ENCODE measurements around the gene BTNL2. TPM values are rescaled to one million over a fixed set of nuclear protein-coding genes. Genes with fewer than 3 reads are reported as not detected.
A peak's percentile ranks its signal among the peaks of the same experiment; 100 is the strongest.

BTNL2 gene
- not detected for total RNA-seq

- H3K4me3 Mint-ChIP-seq = no peak within 1 kb of the TSS
- intact Hi-C loops (cut with DNase I, micrococcal nuclease) = no loop called here
- CTCF ChIA-PET = interaction anchor here (0.6 to 1.8 kb wide), 3 partner anchors 9 to 675 kb away, joined by 3 to 7 read pairs (median 4); no protein-coding TSS in a partner anchor
- H3K4me1 Mint-ChIP-seq = peaks cover 1% of the 10 kb centered on the region
- POLR2A ChIA-PET = interaction anchor here (0.7 kb wide), 1 partner anchor 211 kb away, joined by 5 read pairs; no protein-coding TSS in a partner anchor
- no peaks in the 10 kb centered on the region for H3K36me3 Mint-ChIP-seq (ENCODE audit: low read depth)
- H3K27ac Mint-ChIP-seq = no peak within 1 kb of the TSS
- no peak for ATAC-seq
- no peaks in the 10 kb centered on the region for H3K9me3 Mint-ChIP-seq (ENCODE audit: low read depth)
- peaks cover 34% of the 10 kb centered on the region for H3K27me3 Mint-ChIP-seq
- DNase-seq = no peak
Observed at GRCh38 chr6:32406857-32407256, at the start of gene BTNL2. Gene BTNL2 (minus strand): TSS chr6:32407181. CDS start chr6:32407123, 58 bp downstream.

- ATAC-seq (no peak), DNase-seq (no peak)
- intact Hi-C loops (cut with DNase I, micrococcal nuclease) = no loop called here
- H3K27me3 Mint-ChIP-seq = peaks cover 39% of the 10 kb centered on the region
- no peaks in the 10 kb centered on the region for H3K4me1 Mint-ChIP-seq
- H3K4me3 Mint-ChIP-seq = no peak overlapping the region
- ChIA-PET CTCF (no interaction called here), POLR2A (no interaction called here)
- peaks cover 7% of the 10 kb centered on the region for H3K9me3 Mint-ChIP-seq (ENCODE audit: low read depth)
- no peak overlapping the region for H3K27ac Mint-ChIP-seq
- H3K36me3 Mint-ChIP-seq (ENCODE audit: low read depth) = no peaks in the 10 kb centered on the region
Observed at GRCh38 chr6:32449088-32449736, 42.2 kb upstream of the BTNL2 start.

- no peaks in the 10 kb centered on the region for H3K36me3 Mint-ChIP-seq (ENCODE audit: low read depth)
- ChIA-PET CTCF (no interaction called here), POLR2A (no interaction called here)
- intact Hi-C loops (cut with DNase I, micrococcal nuclease) = no loop called here
- no peaks in the 10 kb centered on the region for H3K4me1 Mint-ChIP-seq
- DNase-seq (no peak), ATAC-seq (no peak)
- peaks cover 37% of the 10 kb centered on the region for H3K27me3 Mint-ChIP-seq
- no peak overlapping the region for H3K27ac Mint-ChIP-seq
- H3K9me3 Mint-ChIP-seq (ENCODE audit: low read depth) = peaks cover 7% of the 10 kb centered on the region
- H3K4me3 Mint-ChIP-seq = no peak overlapping the region
Observed at GRCh38 chr6:32447932-32448331, 41.0 kb upstream of the BTNL2 start.

GRCh38 chr6:32445321-32445854 lies 38.4 kb upstream of the BTNL2 start:
- intact Hi-C loops (cut with DNase I, micrococcal nuclease) = no loop called here
- no peak for DNase-seq
- Mint-ChIP-seq H3K4me3 (no peak overlapping the region), H3K27ac (no peak overlapping the region), H3K27me3 (peaks cover 18% of the 10 kb centered on the region), H3K4me1 (no peaks in the 10 kb centered on the region), H3K9me3 (ENCODE audit: low read depth) (no peaks in the 10 kb centered on the region), H3K36me3 (ENCODE audit: low read depth) (no peaks in the 10 kb centered on the region)
- peak; percentile 30 for ATAC-seq
- ChIA-PET POLR2A (no interaction called here), CTCF (no interaction called here)

- intact Hi-C loops (cut with DNase I, micrococcal nuclease) = no loop called here
- H3K9me3 Mint-ChIP-seq (ENCODE audit: low read depth) = no peaks in the 10 kb centered on the region
- DNase-seq (no peak), ATAC-seq (no peak)
- H3K27me3 Mint-ChIP-seq = peaks cover 17% of the 10 kb centered on the region
- POLR2A ChIA-PET = no interaction called here
- H3K36me3 Mint-ChIP-seq (ENCODE audit: low read depth) = no peaks in the 10 kb centered on the region
- H3K27ac Mint-ChIP-seq = no peak overlapping the region
- H3K4me3 Mint-ChIP-seq = no peak overlapping the region
- H3K4me1 Mint-ChIP-seq = peaks cover 6% of the 10 kb centered on the region
- CTCF ChIA-PET = interaction anchor here (0.7 to 1.1 kb wide), 3 partner anchors 12 to 575 kb away, joined by 3 to 5 read pairs (median 3); no protein-coding TSS in a partner anchor
Observed at GRCh38 chr6:32444433-32444832, 37.5 kb upstream of the BTNL2 start.

- ATAC-seq (no peak), DNase-seq (no peak)
- Mint-ChIP-seq H3K4me3 (no peak overlapping the region), H3K4me1 (peaks cover 6% of the 10 kb centered on the region), H3K36me3 (ENCODE audit: low read depth) (no peaks in the 10 kb centered on the region), H3K27ac (no peak overlapping the region), H3K9me3 (ENCODE audit: low read depth) (no peaks in the 10 kb centered on the region), H3K27me3 (peaks cover 21% of the 10 kb centered on the region)
- ChIA-PET POLR2A (no interaction called here), CTCF (no interaction called here)
- intact Hi-C loops (cut with DNase I, micrococcal nuclease) = no loop called here
Observed at GRCh38 chr6:32442977-32443552, 36.1 kb upstream of the BTNL2 start.

GRCh38 chr6:32442243-32442667 lies 35.3 kb upstream of the BTNL2 start:
- peaks cover 6% of the 10 kb centered on the region for H3K4me1 Mint-ChIP-seq
- H3K9me3 Mint-ChIP-seq (ENCODE audit: low read depth) = no peaks in the 10 kb centered on the region
- ChIA-PET CTCF (no interaction called here), POLR2A (no interaction called here)
- intact Hi-C loops (cut with DNase I, micrococcal nuclease) = no loop called here
- no peak overlapping the region for H3K27ac Mint-ChIP-seq
- H3K4me3 Mint-ChIP-seq = no peak overlapping the region
- DNase-seq (no peak), ATAC-seq (no peak)
- peaks cover 21% of the 10 kb centered on the region for H3K27me3 Mint-ChIP-seq
- no peaks in the 10 kb centered on the region for H3K36me3 Mint-ChIP-seq (ENCODE audit: low read depth)

- Mint-ChIP-seq H3K4me3 (peak within 1 kb of the TSS; percentile 21), H3K27me3 (peaks cover 20% of the 10 kb centered on the region), H3K36me3 (ENCODE audit: low read depth) (no peaks in the 10 kb centered on the region), H3K4me1 (peaks cover 6% of the 10 kb centered on the region), H3K27ac (no peak within 1 kb of the TSS), H3K9me3 (ENCODE audit: low read depth) (no peaks in the 10 kb centered on the region)
- peak; percentile 84 for ATAC-seq
- ChIA-PET CTCF (interaction anchor here (0.8 to 1.3 kb wide), 4 partner anchors 25 to 346 kb away, joined by 3 to 4 read pairs (median 3); no protein-coding TSS in a partner anchor), POLR2A (interaction anchor here (0.6 kb wide), 1 partner anchor 183 kb away, joined by 3 read pairs; no protein-coding TSS in a partner anchor)
- intact Hi-C loops (cut with DNase I, micrococcal nuclease) = no loop called here
- peak; percentile 14 for DNase-seq
Observed at GRCh38 chr6:32439602-32440214, 32.7 kb upstream of the BTNL2 start, which contains the start of gene HLA-DRA. Gene HLA-DRA (plus strand): TSS chr6:32439887. CDS start chr6:32439951, 64 bp downstream.

GRCh38 chr6:32439139-32439538 lies 32.2 kb upstream of the BTNL2 start:
- Mint-ChIP-seq H3K9me3 (ENCODE audit: low read depth) (no peaks in the 10 kb centered on the region), H3K36me3 (ENCODE audit: low read depth) (no peaks in the 10 kb centered on the region), H3K4me3 (no peak overlapping the region), H3K27ac (no peak overlapping the region), H3K4me1 (peaks cover 6% of the 10 kb centered on the region), H3K27me3 (peaks cover 18% of the 10 kb centered on the region)
- no peak for ATAC-seq
- POLR2A ChIA-PET = interaction anchor here (0.6 kb wide), 1 partner anchor 183 kb away, joined by 3 read pairs; no protein-coding TSS in a partner anchor
- CTCF ChIA-PET = interaction anchor here (0.5 to 1.3 kb wide), 5 partner anchors 24 to 1189 kb away, joined by 3 to 4 read pairs (median 3); no protein-coding TSS in a partner anchor
- intact Hi-C loops (cut with DNase I, micrococcal nuclease) = no loop called here
- no peak for DNase-seq

GRCh38 chr6:32436995-32437836 lies 30.2 kb upstream of the BTNL2 start:
- ChIA-PET CTCF (interaction anchor here (1.1 kb wide), 1 partner anchor 255 kb away, joined by 3 read pairs; no protein-coding TSS in a partner anchor), POLR2A (no interaction called here)
- DNase-seq (no peak), ATAC-seq (peak; percentile 60)
- H3K27me3 Mint-ChIP-seq = peaks cover 18% of the 10 kb centered on the region
- no peak overlapping the region for H3K4me3 Mint-ChIP-seq
- H3K36me3 Mint-ChIP-seq (ENCODE audit: low read depth) = no peaks in the 10 kb centered on the region
- no peak overlapping the region for H3K27ac Mint-ChIP-seq
- intact Hi-C loops (cut with DNase I, micrococcal nuclease) = no loop called here
- peaks cover 6% of the 10 kb centered on the region for H3K4me1 Mint-ChIP-seq
- H3K9me3 Mint-ChIP-seq (ENCODE audit: low read depth) = no peaks in the 10 kb centered on the region

GRCh38 chr6:32436186-32436585 lies 29.2 kb upstream of the BTNL2 start:
- ATAC-seq (no peak), DNase-seq (no peak)
- H3K4me1 Mint-ChIP-seq = peaks cover 6% of the 10 kb centered on the region
- H3K9me3 Mint-ChIP-seq (ENCODE audit: low read depth) = no peaks in the 10 kb centered on the region
- POLR2A ChIA-PET = no interaction called here
- intact Hi-C loops (cut with DNase I, micrococcal nuclease) = no loop called here
- H3K4me3 Mint-ChIP-seq = no peak overlapping the region
- peaks cover 15% of the 10 kb centered on the region for H3K27me3 Mint-ChIP-seq
- CTCF ChIA-PET = interaction anchor here (0.7 to 1.1 kb wide), 4 partner anchors 22 to 264 kb away, joined by 3 to 4 read pairs (median 4); no protein-coding TSS in a partner anchor
- no peaks in the 10 kb centered on the region for H3K36me3 Mint-ChIP-seq (ENCODE audit: low read depth)
- H3K27ac Mint-ChIP-seq = no peak overlapping the region

All from activated CD4-positive, alpha-beta T cell treated with anti-CD3 and anti-CD28 coated beads for 36 hours (primary cell).